ENCODE measurements around the gene ACVR1B.

The ACVR1B gene

DNA sequence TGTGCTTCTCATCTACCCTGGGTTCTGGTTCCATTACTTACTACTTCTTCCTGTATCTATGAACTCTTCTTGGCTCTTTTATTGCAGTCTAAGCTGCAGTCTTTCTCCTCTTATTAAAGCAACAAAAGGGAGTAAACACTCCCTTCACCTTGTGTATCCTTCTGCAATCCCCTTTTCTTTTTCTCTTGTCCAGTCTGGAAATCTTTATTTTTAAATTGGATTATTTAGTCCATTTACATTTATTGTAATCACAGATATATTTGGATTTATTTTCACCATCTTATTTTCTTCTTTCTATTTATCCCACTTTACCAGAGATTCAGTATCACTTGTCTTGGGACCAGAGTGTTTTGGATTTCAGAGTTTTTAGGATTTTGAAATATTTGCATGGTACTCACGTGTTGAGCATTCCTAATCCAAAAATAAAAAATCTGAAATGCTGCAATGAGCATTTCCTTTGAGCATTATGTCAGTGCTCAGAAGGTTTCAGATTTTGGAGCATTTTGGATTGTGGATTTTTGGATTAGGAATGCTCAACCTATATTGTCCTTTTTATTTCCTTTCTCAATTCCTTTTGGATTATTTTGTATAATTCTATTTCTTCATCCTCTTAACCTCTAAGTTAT is 6.8 kb upstream of the ACVR1B start:
- DNase-seq, result no peak

DNA sequence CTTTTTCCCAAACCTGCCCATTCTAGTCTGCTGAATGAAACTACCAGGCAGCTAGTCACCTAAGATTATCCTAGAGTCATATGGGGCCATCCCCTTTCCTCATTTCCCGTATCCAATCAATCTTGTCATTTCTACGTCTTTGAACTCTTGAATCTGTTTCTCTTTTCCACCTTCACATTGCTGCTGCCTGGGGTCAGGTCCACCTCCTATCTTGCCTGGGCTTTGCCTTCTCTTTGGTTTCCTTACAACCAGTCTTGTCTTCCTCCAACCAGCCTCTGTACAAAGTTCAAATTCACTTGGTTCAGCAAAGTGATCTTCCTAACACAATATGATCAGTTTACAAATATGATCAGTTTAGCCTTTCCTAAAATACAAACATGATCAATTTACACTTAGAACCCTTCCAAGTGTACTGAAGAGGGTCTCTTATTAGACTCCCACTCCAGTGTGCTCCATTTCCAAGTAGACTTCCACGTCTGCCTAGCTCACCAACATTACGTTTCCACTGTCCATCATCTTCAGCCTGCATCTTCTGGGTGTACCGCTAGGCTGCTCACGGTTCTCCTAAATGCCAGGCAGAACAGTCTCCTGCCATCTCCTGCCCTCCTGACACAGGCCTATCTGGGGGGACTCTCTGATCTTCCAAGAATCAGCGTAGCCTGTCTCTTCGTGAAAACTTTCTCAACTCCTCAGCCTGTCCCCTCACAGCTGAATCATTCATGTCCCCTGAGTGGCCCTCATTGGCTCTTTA is 4.1 kb upstream of the ACVR1B start:
- no peak for DNase-seq

DNA sequence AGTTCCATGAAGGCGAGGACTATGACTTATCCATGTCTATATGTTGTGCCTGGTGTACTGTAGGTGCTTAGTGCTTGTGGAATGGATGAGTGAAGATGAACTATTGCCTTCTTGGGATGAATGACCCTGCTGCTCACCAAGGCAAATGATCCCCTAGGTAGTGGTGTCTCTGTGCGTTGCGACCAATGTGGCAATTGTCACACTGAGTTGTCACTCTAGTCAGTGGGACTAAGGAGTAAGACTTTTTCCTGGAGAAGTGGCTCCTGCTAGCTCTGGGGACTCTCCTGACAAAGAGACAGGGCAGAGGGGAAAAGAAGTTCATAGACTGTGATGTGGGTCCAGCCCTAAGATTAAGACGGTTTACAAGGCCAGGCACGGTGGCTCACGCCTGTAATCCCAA is 3.4 kb upstream of the ACVR1B start:
- DNase-seq, result no peak

DNA sequence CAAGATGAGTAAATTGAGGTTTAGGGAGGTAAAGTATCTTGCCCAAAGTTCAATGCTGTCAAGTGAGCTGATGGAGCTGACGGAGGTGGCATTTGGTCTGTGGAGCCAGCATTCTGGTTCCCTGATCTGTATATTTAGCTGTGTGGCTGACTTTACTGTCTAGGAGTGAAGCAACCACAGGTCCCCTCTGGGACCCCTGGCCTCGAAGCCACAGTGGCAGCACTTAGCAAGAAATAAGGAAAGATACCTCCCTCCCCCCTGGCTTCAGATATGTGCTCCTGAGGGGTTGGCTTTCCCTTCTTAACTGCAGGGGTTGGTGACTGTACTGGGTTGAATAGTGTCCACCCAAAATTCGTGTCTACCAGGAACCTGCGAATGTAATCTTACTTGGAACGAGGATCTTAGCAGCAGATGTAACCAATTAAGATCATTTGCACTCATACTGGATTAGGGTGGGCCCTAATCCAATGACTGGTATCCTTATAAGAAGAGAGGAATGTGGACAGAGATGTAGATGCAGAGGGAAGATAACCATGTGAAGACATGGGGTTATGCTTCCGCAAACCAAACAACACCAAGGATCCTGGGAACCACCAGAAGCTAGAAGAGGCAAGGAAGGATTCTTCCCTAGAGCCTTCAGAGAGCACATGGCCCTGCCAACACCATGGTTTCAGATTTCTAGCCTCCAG is 2.0 kb upstream of the ACVR1B start:
- no peak for DNase-seq

DNA sequence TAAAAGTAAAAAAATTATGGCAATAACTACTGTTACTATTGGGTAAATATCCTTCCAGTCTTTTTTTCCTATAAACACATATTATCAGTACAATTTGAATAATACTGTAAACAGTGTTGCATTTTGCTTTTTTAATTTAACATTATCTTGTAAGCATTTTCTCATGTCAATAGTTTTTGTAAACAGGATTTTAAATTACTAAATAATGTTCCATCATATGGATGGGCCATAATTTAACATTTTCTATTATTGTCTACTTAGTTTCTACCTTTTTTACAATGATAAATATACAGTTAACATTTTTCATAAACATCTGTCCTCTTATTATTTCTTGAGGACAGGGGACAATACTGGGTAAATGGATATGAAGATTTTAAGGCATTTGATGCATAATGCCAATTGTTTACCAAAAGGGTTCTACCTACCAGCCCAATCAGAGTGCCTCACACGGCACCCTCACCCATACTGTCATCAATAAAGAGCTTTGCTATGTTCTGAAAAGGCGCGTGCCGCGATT is 759 bp upstream of the ACVR1B start:
- no peak for DNase-seq

DNA sequence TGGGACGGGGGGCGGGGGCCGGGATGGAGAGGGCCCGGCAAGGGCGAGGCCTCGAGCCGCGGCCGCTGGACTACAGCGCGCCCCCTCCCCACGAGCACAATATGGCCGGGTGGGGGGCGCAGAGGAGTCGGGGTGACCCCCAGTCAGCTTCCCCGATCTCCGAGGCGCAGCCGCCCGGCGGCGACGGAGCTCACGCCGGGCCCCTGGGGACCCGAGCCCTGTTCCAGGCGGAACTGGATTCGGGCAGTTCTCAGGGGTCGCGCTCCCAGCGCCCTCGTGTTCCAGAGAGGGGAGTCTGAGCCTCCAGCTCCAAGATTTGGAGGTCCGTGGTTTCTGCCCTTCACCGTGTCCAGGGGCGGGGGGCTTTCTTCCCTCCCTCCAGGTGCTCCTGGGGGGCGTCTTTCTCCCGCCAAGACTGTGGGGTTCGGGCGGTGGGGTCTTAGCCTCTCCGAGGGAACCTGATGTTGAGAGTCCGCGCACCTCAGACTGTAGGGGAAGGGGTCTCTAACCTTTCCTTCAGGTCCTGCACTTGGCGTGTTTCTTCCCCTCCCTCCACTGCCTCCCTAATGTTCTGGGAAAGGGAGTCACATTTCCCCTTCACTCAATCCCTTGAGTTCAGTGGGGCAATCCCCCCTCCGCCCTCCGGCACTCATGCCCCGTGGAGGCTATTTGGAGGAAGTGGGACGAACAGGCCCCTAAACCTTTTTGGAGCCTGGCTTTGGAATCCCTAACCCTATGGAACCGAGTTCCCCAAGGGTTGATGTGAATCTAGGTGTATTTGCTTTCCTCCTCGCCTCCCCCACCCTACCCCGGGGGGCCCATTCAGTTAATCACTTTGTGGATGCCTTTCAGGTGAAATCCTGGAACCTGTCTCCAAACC is 584 bp downstream of the ACVR1B start:
- DNase-seq, result peak; percentile 32

DNA sequence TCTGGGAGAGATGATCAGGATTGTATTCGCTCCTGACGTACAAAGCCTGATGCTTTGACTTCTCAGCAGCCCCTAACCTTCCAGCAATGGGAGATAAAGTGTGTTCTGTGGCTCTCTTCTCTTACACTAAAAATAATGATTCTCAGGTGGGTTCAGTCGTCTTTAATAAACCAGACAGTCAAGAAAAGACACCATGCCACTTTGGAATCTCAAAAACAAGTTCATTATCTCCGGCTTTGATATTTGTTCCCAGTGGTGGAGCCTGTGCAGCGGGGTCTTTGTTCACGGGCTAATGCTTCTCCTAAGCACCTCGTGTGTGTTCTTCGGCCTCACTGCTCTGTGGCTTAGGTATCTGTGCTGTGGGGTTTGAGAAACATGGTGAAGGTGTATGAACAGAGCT is 1.6 kb downstream of the ACVR1B start:
- DNase-seq, result no peak

DNA sequence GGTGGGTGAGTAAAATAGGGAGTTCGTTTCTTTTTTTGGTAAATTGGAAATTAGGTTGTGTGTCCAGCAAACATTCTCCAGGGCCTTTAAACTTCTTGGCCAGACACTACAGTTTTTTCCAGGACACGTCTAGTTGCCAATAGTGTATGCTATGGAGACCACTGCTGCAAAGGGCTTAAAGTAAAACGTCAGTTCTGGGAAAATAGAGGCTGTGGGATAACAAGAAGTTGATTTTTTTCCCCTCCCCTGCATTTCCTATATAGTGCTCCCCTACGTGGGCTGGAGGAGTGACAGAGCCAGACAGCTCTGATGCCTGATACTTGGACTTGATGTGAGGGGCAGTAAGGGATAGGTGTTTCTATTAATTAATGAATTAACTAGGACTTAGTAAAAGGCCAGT is 2.4 kb downstream of the ACVR1B start:
- no peak for DNase-seq

DNA sequence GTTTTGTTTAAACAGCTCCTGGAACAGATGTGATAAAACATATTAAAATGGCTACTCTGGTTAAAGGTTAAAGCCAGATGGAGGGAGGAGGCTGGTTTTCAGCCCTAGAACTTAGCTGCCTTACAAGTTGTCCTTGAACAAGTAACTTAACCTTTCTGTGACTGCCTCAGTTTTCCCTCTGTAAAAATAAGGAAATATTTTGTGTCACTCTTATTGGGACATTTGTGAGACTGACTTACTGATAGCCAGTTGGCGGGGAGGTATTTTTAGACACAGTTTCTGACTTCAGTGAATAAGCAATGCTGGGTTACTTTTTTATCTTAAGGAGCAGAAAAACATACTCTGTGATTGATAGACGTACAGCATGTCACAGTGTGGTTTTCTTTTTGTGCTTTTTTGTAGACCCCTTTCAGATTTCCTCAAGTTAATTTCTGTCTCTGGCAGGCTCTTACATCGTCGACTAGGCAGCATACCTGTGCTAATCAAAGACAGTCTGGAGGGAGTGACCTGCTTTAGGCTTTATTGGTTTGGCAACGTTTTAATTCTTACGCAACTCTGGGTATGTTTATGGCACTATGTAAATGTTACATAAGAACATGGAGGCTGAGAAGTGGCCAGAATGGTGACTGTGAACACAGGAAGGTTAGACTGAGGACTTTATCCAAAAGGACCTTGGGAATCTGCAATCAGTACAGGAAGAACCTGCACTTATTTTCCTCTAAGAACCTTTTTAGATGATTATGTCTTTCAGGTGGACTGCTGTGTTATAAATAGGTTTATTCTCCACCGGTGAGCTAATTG is 3.3 kb downstream of the ACVR1B start:
- DNase-seq, result no peak

DNA sequence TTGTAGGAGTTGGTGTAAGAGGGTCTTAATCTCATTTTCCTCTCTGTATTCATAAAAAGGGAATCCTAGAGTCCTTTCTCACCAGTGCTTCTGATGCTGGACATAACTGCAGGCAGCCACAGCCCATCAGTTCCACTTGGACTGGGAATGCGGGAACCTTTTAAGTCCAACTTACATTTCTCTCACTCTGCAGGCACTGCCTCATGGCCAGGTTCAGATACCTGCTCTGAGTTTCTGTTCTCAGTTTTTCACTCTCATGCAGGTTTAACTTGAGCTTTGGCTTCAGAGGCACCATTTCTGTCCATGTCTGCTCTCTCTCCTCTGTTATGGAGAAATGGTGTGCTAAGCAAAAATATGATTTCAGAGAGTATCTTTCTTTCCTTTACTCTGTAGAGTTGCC is 4.2 kb downstream of the ACVR1B start:
- no peak for DNase-seq

DNA sequence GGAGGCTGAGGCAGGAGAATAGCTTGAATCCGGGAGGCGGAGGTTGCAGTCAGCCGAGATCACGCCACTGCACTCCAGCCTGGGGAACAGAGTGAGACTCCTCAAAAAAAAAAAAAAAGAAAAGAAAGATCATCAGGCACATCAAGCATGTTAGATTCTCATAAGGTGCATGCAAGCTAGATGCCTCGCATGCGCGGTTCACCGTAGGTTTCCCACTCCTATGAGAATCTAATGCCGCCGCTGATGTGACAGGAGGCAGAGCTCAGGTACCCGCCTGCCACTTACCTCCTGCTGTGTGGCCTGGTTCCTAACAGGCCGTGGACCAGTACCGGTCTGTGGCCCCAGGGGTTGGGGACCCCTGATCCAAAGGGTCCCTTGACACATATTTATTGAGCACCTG is 7.0 kb downstream of the ACVR1B start:
- no peak for DNase-seq

DNA sequence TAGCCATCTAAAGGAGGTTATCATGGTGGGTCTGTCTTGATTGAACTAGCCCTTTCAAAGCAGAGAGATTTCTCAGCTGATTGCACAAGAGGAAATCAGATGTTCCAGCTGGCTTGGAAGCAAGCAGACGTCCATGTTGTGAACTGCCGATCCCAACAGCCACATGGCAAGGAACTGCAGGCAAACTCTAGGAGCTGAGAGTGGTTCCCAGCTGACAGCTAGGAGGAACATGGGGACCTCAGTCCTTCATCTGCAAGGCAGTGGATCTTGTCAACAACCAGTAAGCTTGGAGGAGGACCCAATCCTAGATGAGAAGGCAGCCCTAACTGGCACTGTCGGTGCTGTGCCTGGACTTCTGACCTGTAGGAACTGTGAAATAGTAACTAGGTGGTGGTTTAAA is 7.7 kb downstream of the ACVR1B start:
- no peak for DNase-seq

DNA sequence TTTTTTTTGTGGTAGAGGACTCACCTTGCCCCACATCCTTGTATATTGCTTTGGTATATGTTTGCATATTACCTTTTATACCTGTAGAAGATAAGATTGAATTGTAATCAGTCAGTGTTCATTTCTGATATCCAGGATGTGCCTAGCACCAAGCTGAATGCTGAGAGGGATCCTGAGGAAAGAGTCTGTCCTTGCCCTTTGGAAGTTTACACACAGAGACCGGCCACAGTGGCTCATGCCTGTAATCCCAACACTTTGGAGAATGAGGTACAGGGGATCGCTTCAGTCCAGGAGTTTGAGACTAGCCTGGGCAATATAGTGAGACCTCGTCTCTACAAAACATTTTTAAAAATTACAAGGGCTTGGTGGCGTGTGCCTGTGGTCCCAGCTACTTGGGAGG is 8.4 kb downstream of the ACVR1B start:
- DNase-seq, result no peak

DNA sequence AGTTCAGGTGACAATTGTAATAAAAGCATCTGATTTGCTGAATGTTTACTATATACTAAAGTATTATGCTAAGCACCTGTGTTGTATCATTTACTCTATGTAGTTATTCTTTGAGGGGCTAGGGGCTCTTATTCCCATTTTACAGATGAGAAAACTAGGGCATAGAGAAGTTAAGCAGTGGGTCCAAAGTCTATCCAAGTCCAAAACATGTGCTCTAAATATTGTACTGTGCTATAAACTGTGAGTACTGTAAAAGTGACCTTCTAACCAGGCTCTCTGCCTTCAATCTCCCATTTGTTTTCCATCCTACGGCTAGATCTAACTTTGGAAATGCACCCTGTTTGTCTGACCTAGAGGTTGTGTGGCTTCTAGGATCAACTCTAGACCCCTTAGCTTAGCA is 9.0 kb downstream of the ACVR1B start:
- DNase-seq, result no peak

DNA sequence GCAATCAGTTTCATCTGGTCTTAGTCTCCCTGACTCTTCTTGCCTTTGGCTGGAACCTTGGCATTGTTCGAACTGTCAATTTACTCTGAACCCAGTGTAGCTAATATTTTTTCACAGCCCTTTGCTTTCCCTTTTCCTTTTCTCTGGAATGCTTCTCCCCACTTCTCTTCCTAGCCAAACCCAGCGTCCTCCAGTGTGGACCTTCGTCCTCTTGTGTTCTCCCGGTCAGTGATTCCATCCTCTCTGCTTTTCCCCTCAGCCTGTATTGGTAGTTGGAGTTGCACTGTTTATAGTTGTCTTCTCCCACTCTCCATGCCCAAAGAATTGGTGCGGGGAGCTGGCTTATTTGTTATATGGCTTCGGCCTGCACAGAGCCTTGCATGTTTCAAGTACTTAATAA is 9.4 kb downstream of the ACVR1B start:
- DNase-seq, result no peak

DNA sequence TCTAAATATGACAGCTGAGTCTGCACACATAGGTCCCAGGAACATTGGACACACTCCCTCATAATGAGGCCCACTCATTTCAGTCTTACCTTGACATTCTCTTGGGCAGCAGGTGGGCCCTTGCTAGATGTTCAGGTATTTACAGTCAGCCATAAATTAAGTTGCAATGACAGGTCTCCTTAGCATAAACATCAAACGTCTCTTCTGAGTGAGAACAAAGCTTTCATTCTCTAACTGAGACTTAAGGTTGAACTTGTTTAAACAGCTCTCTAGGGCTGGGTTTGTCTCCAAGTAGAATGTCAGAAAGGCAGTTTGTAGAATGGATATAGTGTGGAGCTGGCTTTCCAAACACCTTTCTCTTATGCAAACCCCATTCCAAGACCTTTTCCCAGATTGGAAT is 10.3 kb downstream of the ACVR1B start:
- no peak for DNase-seq

DNA sequence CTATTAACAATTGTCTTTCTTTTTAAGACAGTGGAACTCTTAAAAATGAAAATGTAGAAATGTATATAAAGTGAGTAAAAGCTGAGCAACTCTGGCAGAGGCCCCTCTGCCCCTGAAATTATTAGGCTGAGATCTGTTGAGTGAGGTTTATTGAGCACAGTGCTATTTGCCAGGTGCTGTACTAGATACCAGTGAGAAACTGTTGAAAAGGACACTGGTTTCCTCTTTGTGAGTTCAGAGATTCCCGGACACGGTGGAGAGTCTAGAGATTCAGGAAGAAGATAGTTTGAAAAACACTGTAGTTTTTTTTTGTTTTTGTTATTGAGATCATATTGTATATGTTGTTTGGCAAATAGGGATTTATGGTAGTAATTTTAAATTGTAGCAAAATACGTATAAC is 11.2 kb downstream of the ACVR1B start:
- no peak for DNase-seq

DNA sequence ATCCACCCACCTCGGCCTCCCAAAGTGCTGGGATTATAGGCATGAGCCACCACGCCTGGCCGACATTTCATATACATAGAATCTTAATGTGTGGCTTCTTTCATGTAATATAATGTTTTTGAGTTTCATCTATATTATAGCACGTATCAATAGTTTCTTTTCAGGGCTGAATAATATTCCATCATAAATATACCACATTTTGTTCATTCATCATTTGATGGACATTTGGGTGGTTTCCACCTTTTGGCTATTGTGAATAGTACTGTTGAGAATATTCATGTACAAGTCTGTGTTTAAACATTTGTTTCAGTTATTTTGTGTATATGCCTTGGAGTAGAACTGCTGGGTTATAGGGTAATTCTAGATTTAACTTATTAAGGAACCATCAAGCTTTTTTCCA is 12.0 kb downstream of the ACVR1B start:
- DNase-seq, result no peak

DNA sequence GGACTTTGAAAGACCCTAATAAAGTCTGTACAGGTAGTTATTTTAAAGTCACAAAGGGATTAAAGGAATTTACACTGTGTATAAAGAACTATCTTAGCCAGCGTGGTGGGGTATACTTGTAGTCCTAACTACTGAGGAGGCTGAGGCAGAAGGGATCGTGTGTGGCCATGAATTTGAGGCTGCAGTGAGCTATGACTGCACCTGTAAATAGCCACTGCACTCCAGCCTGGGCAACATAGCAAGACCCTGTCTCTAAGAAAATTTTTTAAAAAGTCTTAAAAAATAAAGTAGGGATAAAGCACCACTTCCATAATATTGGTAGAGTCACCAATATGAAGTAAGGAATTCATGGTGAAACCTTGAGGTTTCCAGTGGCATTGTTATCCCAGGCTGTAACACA is 18.1 kb downstream of the ACVR1B start:
- no peak for DNase-seq

DNA sequence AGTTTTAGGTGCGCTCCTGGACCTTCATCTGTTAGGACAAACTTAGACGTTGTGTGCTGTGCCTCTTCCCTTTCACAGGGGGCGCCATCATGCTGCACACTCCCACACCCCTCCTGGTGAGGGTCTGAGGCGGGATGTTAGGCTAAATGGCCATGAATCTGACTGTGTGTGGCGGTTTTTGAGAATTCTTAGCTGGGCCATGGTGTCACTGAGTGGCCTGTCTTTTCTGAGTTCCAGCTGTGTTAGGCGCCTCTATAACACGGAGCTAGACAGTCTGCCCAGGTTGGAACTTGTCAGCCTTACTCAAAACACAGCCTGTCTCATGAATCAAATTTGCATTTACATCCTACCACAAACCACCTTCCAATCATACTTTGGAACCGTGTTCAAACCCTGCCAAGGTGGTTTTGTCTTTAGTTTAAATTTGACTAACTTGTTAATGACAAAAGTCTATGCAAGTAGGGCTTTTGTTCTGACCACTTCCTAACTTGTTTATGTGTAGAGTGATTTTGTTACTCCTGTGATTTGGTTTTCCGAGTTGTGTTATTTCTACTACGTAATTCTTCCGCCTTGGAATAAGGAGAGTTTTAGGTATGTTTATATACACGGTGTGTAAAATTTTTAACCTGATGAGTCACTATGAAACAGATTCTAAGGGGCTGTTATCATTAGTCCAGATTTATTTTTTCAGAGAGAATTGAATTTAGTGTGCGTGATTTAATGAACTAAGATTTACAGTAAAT is 19.6 kb downstream of the ACVR1B start:
- DNase-seq, result peak; percentile 41

DNA sequence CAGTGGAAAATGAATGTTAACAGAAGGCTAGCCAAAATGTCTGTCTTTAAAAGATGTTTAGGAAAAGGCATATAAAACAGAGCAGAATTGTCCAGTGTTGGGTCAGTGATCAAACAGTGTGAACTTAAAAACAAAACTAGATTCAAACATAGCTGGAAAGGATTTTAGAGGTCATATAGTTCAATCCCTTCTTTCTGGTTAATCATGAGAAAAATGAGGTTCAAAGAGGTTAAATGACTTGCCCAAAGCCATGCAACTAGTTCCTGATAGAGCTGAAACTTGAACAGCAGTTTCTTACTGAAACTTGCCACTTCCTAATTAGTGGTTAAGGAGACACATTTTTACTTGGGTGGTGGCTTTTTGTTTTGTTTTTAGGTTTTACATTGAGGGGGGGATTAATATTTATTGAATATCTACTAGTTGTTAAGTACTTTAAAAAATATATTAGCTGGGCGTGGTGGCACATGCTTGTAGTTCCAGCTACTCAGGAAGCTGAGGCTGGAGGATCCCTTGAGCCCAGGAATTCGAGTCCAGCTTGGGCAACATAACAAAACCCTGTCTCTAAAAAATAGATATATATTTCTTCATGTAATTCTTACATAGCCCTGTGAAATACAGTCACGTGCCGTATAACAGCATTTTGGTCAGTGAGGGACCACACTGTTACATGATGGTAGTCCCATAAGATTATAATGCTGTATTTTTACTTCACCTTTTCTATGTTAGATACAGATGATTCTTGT is 20.4 kb downstream of the ACVR1B start:
- no peak for DNase-seq

Data from activated T-cell treated with anti-CD3 and anti-CD28 coated beads, Interleukin-2, amount 50 U/mL, for 1 hour (primary cell).